Measurements from ENCODE around the gene YWHAG. TPM values are rescaled to one million over a fixed set of nuclear protein-coding genes. Genes with fewer than 3 reads are reported as not detected.

Gene YWHAG
- total and polyA plus RNA-seq, 9 of the 15 experiments (the other 6 are each of a cell fraction or from before 2014, with no cell fraction given) = 30.4 to 246 (median 94.5) TPM

DNA sequence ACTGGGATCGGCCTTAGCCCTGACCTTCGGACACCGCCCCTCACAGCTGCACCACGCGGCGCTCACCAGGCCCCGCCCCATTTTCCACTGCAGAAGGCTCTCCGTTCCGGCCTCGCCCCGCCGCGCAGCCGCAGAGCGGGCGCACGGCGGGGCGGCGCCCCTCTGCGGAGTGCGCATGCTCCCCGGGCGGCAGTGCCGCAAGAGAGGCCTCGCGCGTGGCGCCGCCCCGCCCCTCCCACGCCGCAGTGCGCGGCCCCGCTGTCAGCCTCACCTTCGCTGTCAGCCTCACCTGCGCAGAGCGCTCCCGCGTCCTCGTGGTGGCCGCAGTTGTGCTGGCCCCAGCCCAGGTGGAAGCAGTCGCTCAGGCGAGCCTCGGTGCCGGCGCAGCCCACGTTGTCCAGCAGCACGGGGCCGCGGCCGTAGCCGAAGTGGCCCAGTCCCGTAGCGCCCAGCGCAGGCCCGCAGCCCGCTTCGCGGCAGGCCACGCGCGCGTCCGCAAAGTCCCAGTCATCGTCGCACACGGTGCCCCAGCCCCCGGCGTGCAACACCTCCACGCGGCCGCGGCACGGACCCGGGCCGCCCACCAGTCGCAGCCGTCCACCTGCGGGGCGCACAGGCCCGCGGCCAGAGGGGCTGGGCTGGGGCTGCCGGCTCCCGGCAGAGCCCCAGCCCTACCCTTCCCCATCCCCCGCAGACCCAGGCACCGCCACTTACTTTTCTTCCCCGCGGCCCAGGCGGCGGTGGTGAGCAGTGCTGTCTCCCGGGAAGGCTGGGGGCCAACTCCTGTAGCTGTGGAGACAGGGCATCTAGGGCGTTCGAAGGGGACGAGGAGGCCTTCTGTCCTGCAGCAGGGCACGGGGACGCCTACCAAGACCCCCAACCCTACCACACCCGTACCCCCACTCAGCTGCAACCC, 34.6 kb upstream of the YWHAG start (continued):
- no peak for TF ChIP-seq MAFK (IDR thresholded peaks at IDR 0.05; ENCODE audit: low read length)
- TF ChIP-seq CTBP1 (IDR thresholded peaks at IDR 0.05; ENCODE audit: borderline replicate concordance) = peak; percentile 94
- peak in 1 of 2 experiments; percentile 28; a peak in 1 of 4 replicates for TF ChIP-seq RCOR1 (IDR thresholded peaks at IDR 0.05; ENCODE audit: borderline replicate concordance in 1 of 2, low read depth in 2 of 2, low read length in 2 of 2)
- TF ChIP-seq, protein P1, sequence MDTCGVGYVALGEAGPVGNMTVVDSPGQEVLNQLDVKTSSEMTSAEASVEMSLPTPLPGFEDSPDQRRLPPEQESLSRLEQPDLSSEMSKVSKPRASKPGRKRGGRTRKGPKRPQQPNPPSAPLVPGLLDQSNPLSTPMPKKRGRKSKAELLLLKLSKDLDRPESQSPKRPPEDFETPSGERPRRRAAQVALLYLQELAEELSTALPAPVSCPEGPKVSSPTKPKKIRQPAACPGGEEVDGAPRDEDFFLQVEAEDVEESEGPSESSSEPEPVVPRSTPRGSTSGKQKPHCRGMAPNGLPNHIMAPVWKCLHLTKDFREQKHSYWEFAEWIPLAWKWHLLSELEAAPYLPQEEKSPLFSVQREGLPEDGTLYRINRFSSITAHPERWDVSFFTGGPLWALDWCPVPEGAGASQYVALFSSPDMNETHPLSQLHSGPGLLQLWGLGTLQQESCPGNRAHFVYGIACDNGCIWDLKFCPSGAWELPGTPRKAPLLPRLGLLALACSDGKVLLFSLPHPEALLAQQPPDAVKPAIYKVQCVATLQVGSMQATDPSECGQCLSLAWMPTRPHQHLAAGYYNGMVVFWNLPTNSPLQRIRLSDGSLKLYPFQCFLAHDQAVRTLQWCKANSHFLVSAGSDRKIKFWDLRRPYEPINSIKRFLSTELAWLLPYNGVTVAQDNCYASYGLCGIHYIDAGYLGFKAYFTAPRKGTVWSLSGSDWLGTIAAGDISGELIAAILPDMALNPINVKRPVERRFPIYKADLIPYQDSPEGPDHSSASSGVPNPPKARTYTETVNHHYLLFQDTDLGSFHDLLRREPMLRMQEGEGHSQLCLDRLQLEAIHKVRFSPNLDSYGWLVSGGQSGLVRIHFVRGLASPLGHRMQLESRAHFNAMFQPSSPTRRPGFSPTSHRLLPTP (IDR thresholded peaks at IDR 0.05; ENCODE audit: borderline replicate concordance, extremely low read depth, insufficient read length) = no peak
- TF ChIP-seq RBFOX2 (IDR thresholded peaks at IDR 0.05; ENCODE audit: low read depth, low read length) = peak; percentile 92
- 0 out of 2 replicates have a peak, but pooled peaks have one; percentile 90 for TF ChIP-seq RBM34 (IDR thresholded peaks at IDR 0.05; ENCODE audit: borderline replicate concordance, insufficient read depth, low read length)
- TF ChIP-seq ZNF696 (CRISPR knock-in tag; conservative IDR thresholded peaks at IDR 0.05) = no peak
- TF ChIP-seq HNRNPLL (IDR thresholded peaks at IDR 0.05; ENCODE audit: low read depth, low read length, poor library complexity, severe bottlenecking) = peak; percentile 25
- TF ChIP-seq, protein P2, sequence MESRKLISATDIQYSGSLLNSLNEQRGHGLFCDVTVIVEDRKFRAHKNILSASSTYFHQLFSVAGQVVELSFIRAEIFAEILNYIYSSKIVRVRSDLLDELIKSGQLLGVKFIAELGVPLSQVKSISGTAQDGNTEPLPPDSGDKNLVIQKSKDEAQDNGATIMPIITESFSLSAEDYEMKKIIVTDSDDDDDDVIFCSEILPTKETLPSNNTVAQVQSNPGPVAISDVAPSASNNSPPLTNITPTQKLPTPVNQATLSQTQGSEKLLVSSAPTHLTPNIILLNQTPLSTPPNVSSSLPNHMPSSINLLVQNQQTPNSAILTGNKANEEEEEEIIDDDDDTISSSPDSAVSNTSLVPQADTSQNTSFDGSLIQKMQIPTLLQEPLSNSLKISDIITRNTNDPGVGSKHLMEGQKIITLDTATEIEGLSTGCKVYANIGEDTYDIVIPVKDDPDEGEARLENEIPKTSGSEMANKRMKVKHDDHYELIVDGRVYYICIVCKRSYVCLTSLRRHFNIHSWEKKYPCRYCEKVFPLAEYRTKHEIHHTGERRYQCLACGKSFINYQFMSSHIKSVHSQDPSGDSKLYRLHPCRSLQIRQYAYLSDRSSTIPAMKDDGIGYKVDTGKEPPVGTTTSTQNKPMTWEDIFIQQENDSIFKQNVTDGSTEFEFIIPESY (CRISPR knock-in tag; IDR thresholded peaks at IDR 0.05) = peak; percentile 60; the same call in 1 of the 2 replicates
- TF ChIP-seq RBM15 (IDR thresholded peaks at IDR 0.05; ENCODE audit: insufficient read depth, low read length) = no peak
- peak; percentile 6; the same call in 1 of the 2 replicates for TF ChIP-seq HCFC1 (IDR thresholded peaks at IDR 0.05; ENCODE audit: low read depth, low read length)
- TF ChIP-seq KDM2B (CRISPR knock-in tag; IDR thresholded peaks at IDR 0.05) = peak; percentile 94
- TF ChIP-seq, protein P3, sequence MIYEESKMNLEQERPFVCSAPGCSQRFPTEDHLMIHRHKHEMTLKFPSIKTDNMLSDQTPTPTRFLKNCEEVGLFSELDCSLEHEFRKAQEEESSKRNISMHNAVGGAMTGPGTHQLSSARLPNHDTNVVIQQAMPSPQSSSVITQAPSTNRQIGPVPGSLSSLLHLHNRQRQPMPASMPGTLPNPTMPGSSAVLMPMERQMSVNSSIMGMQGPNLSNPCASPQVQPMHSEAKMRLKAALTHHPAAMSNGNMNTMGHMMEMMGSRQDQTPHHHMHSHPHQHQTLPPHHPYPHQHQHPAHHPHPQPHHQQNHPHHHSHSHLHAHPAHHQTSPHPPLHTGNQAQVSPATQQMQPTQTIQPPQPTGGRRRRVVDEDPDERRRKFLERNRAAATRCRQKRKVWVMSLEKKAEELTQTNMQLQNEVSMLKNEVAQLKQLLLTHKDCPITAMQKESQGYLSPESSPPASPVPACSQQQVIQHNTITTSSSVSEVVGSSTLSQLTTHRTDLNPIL (CRISPR knock-in tag; IDR thresholded peaks at IDR 0.05) = no peak
- no peak for TF ChIP-seq BHLHE40 (IDR thresholded peaks at IDR 0.05; ENCODE audit: low read length)
- no peak for TF ChIP-seq ZNF347 (CRISPR knock-in tag; IDR thresholded peaks at IDR 0.05; ENCODE audit: low read depth)
